ENCODE data around the gene VAV1.
A peak's percentile ranks its signal among the peaks of the same experiment; 100 is the strongest.

The VAV1 gene

DNA sequence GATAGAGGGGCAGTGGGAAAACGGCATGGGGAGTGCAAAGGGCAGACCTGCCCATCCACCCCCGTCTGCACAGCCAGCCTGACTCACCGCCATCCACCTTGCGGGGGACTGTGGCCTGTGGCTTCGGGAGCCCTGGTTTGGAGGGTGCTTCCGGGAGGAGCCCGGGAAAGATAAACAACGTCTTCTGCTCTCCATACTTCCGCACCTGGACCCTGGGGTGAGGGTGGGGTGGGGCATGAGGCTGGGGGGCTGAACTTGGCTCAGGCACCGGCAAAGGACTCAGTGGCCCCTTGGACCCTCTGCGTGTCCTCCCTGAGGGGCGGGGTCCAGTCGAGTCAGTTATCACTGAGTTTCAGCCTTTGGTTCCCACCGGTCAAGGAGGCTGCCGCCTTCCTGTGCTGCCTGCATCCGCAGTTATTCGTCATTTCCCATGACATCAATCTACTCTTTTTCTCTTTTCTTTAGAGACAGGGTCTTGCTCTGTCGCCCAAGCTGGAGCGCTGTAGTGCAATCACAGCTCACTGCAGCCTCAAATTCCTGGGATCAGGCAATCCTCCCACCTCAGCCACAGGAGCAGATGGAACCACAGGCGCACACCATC lies 38.3 kb upstream of the VAV1 start:
- Mint-ChIP-seq H3K36me3 (peaks cover 77% of the 10 kb centered on the region), H3K4me3 (no peak overlapping the region), H3K9me3 (no peaks in the 10 kb centered on the region), H3K4me1 (peaks cover 40% of the 10 kb centered on the region), H3K27ac (no peak overlapping the region)
- ATAC-seq (no peak), DNase-seq (ENCODE audit: low spot score in 2 of 2) (no peak)

DNA sequence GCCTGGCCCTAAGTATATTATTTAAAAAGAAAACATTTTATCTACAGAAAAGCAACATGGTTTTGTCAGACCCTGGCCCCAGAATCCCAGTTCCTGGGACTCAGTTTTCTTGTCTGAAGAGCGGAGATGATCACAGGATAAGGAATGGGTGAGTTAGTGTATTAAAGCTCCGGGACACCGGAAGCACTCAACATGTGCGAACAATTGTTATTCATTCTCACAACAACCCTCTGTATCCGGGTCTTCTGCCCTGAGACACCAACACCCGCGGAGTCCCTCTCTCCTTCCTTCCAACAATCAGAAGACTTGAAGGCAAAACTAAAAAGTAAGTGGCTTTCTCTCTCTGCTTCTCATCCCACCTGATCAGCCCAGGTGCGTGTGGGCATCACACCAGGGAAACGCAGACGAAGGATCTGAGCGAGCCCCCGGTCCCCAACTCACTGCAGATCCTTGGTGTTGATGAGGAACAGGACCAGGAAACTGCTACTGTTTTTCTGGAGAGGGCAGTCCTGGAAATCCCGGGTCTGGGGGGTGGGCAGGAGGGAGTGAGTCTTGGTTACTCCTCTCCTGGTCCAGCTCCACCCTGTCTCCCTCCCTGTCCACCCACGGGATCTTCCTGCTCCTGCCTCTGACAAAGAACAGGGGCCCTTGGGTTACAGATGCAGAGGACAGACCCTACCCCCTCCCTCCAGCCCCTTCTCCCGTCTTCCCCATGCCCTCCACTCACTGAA lies 37.2 kb upstream of the VAV1 start:
- DNase-seq (ENCODE audit: low spot score in 2 of 2) = no peak
- Mint-ChIP-seq H3K9me3 (no peaks in the 10 kb centered on the region), H3K27ac (peak overlapping the region; percentile 98), H3K36me3 (peaks cover 71% of the 10 kb centered on the region), H3K4me1 (peaks cover 39% of the 10 kb centered on the region), H3K4me3 (peak overlapping the region; percentile 90)
- ATAC-seq = no peak

- Mint-ChIP-seq H3K27ac (peak overlapping the region; percentile 98), H3K9me3 (no peaks in the 10 kb centered on the region), H3K4me1 (peaks cover 45% of the 10 kb centered on the region), H3K36me3 (peaks cover 81% of the 10 kb centered on the region), H3K4me3 (peak overlapping the region; percentile 90)
- peak; percentile 38 for ATAC-seq
- DNase-seq (ENCODE audit: low spot score in 2 of 2) = peak; percentile 59 to 87
These were observed 36.2 kb upstream of the VAV1 start for GRCh38 chr19:6736169-6736916.

- H3K36me3 Mint-ChIP-seq = peaks cover 78% of the 10 kb centered on the region
- no peaks in the 10 kb centered on the region for H3K9me3 Mint-ChIP-seq
- H3K4me3 Mint-ChIP-seq = peak overlapping the region; percentile 90
- DNase-seq (ENCODE audit: low spot score in 2 of 2) = no peak
- H3K4me1 Mint-ChIP-seq = peaks cover 46% of the 10 kb centered on the region
- no peak for ATAC-seq
- H3K27ac Mint-ChIP-seq = peak overlapping the region; percentile 98
These were observed 35.6 kb upstream of the VAV1 start for GRCh38 chr19:6736917-6737283.

DNA sequence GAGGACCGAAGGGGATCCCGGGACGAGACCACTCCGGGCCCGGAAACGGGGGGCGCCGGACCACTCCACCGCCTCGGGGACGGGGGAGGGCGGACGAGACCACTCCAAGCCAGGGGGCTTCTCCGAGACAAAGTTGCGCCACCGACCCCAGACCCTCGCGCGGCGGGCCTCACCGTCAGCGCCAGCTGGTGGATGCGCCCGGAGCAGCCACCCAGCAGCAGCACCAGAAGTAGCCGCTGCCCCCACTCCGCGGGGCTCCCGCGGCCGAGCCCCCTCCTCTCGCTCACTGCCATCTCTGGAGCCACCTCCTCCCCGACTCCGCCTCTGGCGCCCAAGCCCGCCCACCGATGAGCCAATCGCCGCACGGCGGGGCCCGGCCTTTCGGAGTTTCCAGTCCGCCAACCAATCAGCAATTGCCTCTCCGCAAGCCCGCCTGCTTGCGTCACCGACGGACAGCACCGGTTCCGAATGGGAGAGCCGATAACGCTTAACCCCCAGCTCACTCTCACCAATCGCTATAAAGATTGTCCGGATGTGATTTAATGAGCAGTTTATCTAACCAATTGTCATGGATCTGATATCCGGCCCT lies 35.1 kb upstream of the VAV1 start, which contains the start of gene GPR108:
Gene GPR108, minus strand, starts transcription at position 297 of the 589 bp plus-strand sequence. Its CDS starts 4 bp downstream, at position 293.
- Mint-ChIP-seq H3K36me3 (peaks cover 78% of the 10 kb centered on the region), H3K4me1 (peaks cover 42% of the 10 kb centered on the region), H3K4me3 (peak within 1 kb of the TSS; percentile 90), H3K27ac (peak within 1 kb of the TSS; percentile 98), H3K9me3 (no peaks in the 10 kb centered on the region)
- DNase-seq (ENCODE audit: low spot score in 2 of 2) (peak; percentile 92 to 99), ATAC-seq (peak; percentile 85)

DNA sequence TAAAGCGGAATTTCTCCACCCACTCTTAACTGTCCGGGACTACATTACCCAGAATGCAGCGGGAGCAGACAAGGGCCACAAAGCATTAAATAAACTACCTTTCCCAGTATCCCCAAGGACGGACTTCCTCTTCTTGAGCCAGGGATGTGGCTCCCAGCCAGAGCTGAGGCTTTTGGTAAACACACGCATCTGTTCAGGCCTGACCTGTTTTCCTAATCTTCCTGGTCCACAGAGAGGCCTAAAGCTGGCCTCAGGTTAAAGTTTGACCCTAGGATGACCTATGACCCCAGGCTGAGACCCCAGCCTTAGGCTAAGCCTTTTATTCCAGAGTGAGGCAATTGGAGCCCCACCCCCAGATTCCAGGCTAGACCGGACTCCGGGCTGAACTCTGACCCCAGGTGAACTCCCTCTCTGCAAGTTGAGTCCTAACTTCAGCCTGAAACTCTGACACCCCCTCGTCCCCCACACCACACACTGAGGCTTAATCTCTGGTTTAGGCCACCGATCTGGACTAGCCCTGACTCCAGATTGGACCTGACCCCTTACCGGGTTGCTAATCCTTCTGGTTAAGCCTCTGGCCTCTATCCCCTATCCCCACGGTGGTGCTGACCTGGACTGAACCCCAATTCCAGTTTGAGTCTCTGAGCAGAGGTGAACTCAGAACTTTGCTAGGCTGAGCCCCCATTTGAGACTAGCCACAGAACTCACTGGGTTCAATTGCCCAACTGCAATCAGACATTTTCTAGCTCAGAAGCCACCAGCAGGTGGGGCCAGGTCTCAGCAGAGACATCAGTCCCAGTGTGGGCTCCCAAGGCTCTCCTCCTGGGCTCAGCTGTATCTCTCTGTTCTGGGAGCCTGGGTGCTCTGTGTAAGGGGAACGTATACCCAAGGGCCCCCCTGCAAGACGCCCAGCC lies 34.4 kb upstream of the VAV1 start:
- peaks cover 78% of the 10 kb centered on the region for H3K36me3 Mint-ChIP-seq

GRCh38 chr19:6738787-6739389 lies 33.6 kb upstream of the VAV1 start:
- DNase-seq (ENCODE audit: low spot score in 2 of 2) (peak in 1 of 2 donors; percentile 31), ATAC-seq (no peak)
- peaks cover 38% of the 10 kb centered on the region for H3K4me1 Mint-ChIP-seq
- peaks cover 79% of the 10 kb centered on the region for H3K36me3 Mint-ChIP-seq
- H3K27ac Mint-ChIP-seq = peak overlapping the region; percentile 98
- H3K9me3 Mint-ChIP-seq = no peaks in the 10 kb centered on the region
- peak overlapping the region; percentile 90 for H3K4me3 Mint-ChIP-seq

More for the DNA sequence above, 34.4 kb upstream of the VAV1 start:
- Mint-ChIP-seq H3K9me3 (no peaks in the 10 kb centered on the region), H3K4me3 (peak overlapping the region; percentile 90), H3K27ac (peak overlapping the region; percentile 98), H3K4me1 (peaks cover 37% of the 10 kb centered on the region)
- DNase-seq (ENCODE audit: low spot score in 2 of 2) (peak; percentile 66 to 87), ATAC-seq (peak; percentile 48)

- DNase-seq (ENCODE audit: low spot score in 2 of 2) (peak; percentile 82 to 89), ATAC-seq (peak; percentile 0)
- Mint-ChIP-seq H3K4me1 (peaks cover 43% of the 10 kb centered on the region), H3K27ac (peak within 1 kb of the TSS; percentile 98), H3K4me3 (peak within 1 kb of the TSS; percentile 90), H3K9me3 (no peaks in the 10 kb centered on the region), H3K36me3 (peaks cover 79% of the 10 kb centered on the region)
These were observed 33.1 kb upstream of the VAV1 start, which contains the start of gene TRIP10 for GRCh38 chr19:6739390-6739882. Gene TRIP10, plus strand, starts transcription at chr19:6739680. Its CDS starts 82 bp downstream, at chr19:6739762.

DNA sequence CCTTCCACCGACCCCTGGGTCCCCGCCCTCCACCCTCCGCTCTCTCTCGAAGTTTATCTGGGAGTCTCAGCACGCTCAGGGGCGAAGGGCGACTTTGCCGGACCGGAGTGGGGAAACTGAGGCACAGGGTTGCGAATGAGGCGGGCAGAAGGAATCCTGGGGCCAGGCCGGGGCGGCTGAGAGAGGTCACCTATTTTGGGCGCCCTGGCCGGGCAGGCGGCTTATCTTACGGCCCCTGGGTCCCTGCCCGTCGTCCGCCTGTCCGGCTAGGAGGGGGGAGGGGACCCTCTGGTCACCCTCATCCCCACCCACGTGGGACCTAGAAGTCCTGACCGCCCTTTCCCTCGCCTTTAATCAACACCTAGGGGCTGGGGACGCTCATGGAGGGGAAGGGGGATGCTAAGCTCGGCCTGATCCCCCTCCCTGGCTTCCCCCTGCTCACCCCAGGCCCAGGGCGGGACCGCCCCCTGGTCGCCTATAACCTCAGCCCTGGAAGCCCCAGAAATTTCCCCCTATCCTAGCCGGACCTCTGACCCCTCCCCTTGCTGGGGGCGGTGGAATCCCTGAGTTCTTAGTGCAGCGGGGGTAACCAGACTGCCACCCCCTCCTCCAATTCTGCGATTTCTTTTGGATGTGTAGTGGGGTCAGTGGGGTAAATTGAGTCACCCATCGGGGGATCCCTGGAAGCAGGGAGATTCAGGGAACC lies 32.5 kb upstream of the VAV1 start:
- Mint-ChIP-seq H3K9me3 (no peaks in the 10 kb centered on the region), H3K4me3 (peak overlapping the region; percentile 90), H3K4me1 (peaks cover 45% of the 10 kb centered on the region), H3K36me3 (peaks cover 82% of the 10 kb centered on the region), H3K27ac (peak overlapping the region; percentile 98)
- ATAC-seq (no peak), DNase-seq (ENCODE audit: low spot score in 2 of 2) (peak in 1 of 2 donors; percentile 72)

GRCh38 chr19:6740589-6741343 lies 31.7 kb upstream of the VAV1 start:
- Mint-ChIP-seq H3K27ac (peak overlapping the region; percentile 98), H3K9me3 (no peaks in the 10 kb centered on the region), H3K36me3 (peaks cover 85% of the 10 kb centered on the region), H3K4me3 (peak overlapping the region; percentile 90), H3K4me1 (peaks cover 43% of the 10 kb centered on the region)
- no peak for ATAC-seq
- no peak for DNase-seq (ENCODE audit: low spot score in 2 of 2)

DNA sequence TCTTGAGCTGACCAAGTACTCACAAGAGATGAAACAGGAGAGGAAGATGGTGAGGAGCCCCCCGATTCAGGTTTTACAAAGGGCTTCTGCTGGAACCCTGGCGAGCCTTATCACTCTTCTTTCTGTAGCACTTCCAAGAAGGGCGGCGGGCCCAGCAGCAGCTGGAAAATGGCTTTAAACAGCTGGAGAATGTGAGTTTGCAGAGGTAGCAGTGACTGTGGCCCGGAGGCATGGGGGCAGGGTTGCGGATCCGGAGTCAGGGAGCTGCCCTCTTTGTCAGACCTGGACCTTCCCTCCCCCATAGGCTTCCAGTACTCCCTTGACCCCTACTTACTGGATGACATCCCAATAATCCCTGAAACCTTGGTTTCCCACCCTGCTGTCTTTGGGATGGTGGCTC lies 29.4 kb upstream of the VAV1 start:
- peaks cover 87% of the 10 kb centered on the region for H3K36me3 Mint-ChIP-seq
- no peaks in the 10 kb centered on the region for H3K9me3 Mint-ChIP-seq
- H3K27ac Mint-ChIP-seq = no peak overlapping the region
- H3K4me1 Mint-ChIP-seq = peaks cover 29% of the 10 kb centered on the region
- no peak for ATAC-seq
- DNase-seq (ENCODE audit: low spot score in 2 of 2) = no peak
- H3K4me3 Mint-ChIP-seq = no peak overlapping the region

DNA sequence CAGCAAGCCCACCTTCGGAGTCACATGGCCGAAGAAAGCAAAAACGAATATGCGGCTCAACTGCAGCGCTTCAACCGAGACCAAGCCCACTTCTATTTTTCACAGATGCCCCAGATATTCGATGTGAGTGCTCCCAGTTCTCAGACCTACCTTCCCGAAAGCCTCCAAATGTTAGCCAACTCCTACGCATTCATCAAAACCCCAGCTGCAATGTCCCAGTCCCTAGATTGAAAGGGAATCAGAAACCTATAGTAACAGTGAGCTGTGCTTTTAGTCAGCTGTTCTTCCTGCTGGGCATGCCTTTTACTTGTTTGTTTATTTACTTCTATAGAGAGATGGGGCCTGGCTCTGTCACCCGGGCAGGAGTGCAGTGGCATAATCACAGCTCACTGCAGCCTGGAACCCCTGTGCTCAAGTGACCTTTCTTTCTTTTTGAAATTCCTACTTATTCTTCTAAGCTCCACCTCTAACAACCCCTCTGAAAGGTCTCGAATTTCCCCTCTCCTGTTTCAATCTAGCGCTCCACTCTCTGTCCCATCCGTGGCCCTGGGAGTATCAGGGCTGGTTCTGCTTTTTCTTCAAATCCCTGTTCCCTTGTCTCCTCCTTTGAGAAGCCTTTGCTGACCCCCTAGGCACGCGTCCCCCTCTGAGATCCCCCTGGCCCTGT lies 28.7 kb upstream of the VAV1 start:
- H3K36me3 Mint-ChIP-seq = peaks cover 87% of the 10 kb centered on the region
- H3K27ac Mint-ChIP-seq = no peak overlapping the region
- no peak overlapping the region for H3K4me3 Mint-ChIP-seq
- H3K9me3 Mint-ChIP-seq = no peaks in the 10 kb centered on the region
- DNase-seq (ENCODE audit: low spot score in 2 of 2) = no peak
- H3K4me1 Mint-ChIP-seq = peaks cover 22% of the 10 kb centered on the region
- ATAC-seq = no peak
